Endothelial cell (in vitro differentiated cells): ENCODE results near the gene FOSL1. TPM values are rescaled to one million over a fixed set of nuclear protein-coding genes. Genes with fewer than 3 reads are reported as not detected.

Source experiments
- DNase-seq: peaks from one replicate; pipeline ENCODE4 v3.0.0; 2021; ENCODE audit warnings: low spot score
- H3K27ac Mint-ChIP-seq: one replicate; pipeline ENCODE4 v1.8.0; 2021; ENCODE audit warnings: mixed read lengths, inconsistent platforms; ENCODE audit not compliant: unreplicated experiment
- H3K27me3 Mint-ChIP-seq: one replicate; pipeline ENCODE4 v1.8.0; 2021; ENCODE audit warnings: mild to moderate bottlenecking, moderate library complexity, mixed read lengths, inconsistent platforms; ENCODE audit not compliant: unreplicated experiment
- H3K36me3 Mint-ChIP-seq: one replicate; pipeline ENCODE4 v1.8.0; 2021; ENCODE audit warnings: mild to moderate bottlenecking, low read depth, mixed read lengths, inconsistent platforms; ENCODE audit not compliant: unreplicated experiment
- H3K4me1 Mint-ChIP-seq: one replicate; pipeline ENCODE4 v1.8.0; 2021; ENCODE audit warnings: mild to moderate bottlenecking, mixed read lengths, inconsistent platforms; ENCODE audit not compliant: unreplicated experiment
- H3K4me3 Mint-ChIP-seq: one replicate; pipeline ENCODE4 v1.8.0; 2021; ENCODE audit warnings: mild to moderate bottlenecking, mixed read lengths, inconsistent platforms; ENCODE audit not compliant: unreplicated experiment
- H3K9me3 Mint-ChIP-seq: one replicate; pipeline ENCODE4 v1.8.0; 2021; ENCODE audit warnings: mixed read lengths, inconsistent platforms; ENCODE audit not compliant: unreplicated experiment
- CTCF ChIP-seq: fragments of 200-600 bp; sonication (generic); IDR thresholded peaks from one replicate; pipeline ENCODE4 v1.5.0; 2021; ENCODE audit warnings: antibody characterized with exemption; ENCODE audit not compliant: unreplicated experiment
- total RNA-seq: library from RNA; stranded (reverse); fragmentation: NEBNext Ultra II Directional; extraction: Animal tissue kit (Norgen Biotek cat#: 25700); gene quantifications from one replicate; pipeline ENCODE4 v1.2.1, GENCODE V29; 2021; ENCODE audit not compliant: unreplicated experiment

Gene FOSL1
- total RNA-seq, 1 donor from 2014 or later: 1.3 TPM

- DNase-seq: no peak
Observed at GRCh38 chr11:65844231-65844872, 55.8 kb downstream of the FOSL1 start.

GRCh38 chr11:65843811-65844210, 56.4 kb downstream of the FOSL1 start:
- Mint-ChIP-seq H3K27me3 (peaks cover 7% of the 10 kb centered on the region), H3K27ac (no peak overlapping the region), H3K9me3 (no peaks in the 10 kb centered on the region), H3K4me3 (no peak overlapping the region), H3K36me3 (no peaks in the 10 kb centered on the region), H3K4me1 (no peaks in the 10 kb centered on the region)
- no peak for DNase-seq
- no peak for TF ChIP-seq CTCF

More at GRCh38 chr11:65844231-65844872, 55.8 kb downstream of the FOSL1 start:
- Mint-ChIP-seq H3K27me3 (peaks cover 9% of the 10 kb centered on the region), H3K27ac (no peak overlapping the region), H3K9me3 (no peaks in the 10 kb centered on the region), H3K4me1 (no peaks in the 10 kb centered on the region), H3K36me3 (no peaks in the 10 kb centered on the region), H3K4me3 (no peak overlapping the region)
- TF ChIP-seq CTCF: no peak

GRCh38 chr11:65842144-65842543, 58.0 kb downstream of the FOSL1 start:
- DNase-seq: no peak
- no peaks in the 10 kb centered on the region for H3K27me3 Mint-ChIP-seq
- no peaks in the 10 kb centered on the region for H3K4me1 Mint-ChIP-seq
- TF ChIP-seq CTCF: no peak
- no peak overlapping the region for H3K4me3 Mint-ChIP-seq
- H3K36me3 Mint-ChIP-seq: no peaks in the 10 kb centered on the region
- no peaks in the 10 kb centered on the region for H3K9me3 Mint-ChIP-seq
- H3K27ac Mint-ChIP-seq: no peak overlapping the region

Other genes with a start within 250 kb of the FOSL1 start
- gene RELA, start 237.5 kb downstream of the FOSL1 start, total RNA-seq: 62.6 TPM
- gene KAT5, start 188.1 kb downstream of the FOSL1 start, total RNA-seq: 28.2 TPM
- gene RNASEH2C, start 179.6 kb downstream of the FOSL1 start, total RNA-seq: 38.6 TPM
- 3.4 TPM for gene AP5B1, start 119.4 kb downstream of the FOSL1 start, total RNA-seq
- gene OVOL1, start 113.3 kb downstream of the FOSL1 start, total RNA-seq: not detected
- 1.2 TPM for gene SNX32, start 66.4 kb downstream of the FOSL1 start, total RNA-seq
- gene CFL1, start 42.2 kb downstream of the FOSL1 start, total RNA-seq: 1,740 TPM
- gene MUS81, start 40.0 kb downstream of the FOSL1 start, total RNA-seq: 73.8 TPM
- gene EFEMP2, start 27.6 kb downstream of the FOSL1 start, total RNA-seq: 248 TPM
- not detected for gene CTSW, start 20.6 kb downstream of the FOSL1 start, total RNA-seq
- 75.6 TPM for gene FIBP, start 11.9 kb downstream of the FOSL1 start, total RNA-seq
- 90.7 TPM for gene CCDC85B, start 9.7 kb downstream of the FOSL1 start, total RNA-seq
- gene C11orf68, start 18.7 kb upstream of the FOSL1 start, total RNA-seq: 31.1 TPM
- 79.6 TPM for gene DRAP1, start 19.0 kb upstream of the FOSL1 start, total RNA-seq
- gene TSGA10IP, start 45.1 kb upstream of the FOSL1 start, total RNA-seq: not detected
- gene SART1, start 61.3 kb upstream of the FOSL1 start, total RNA-seq: 46.5 TPM
- gene EIF1AD, start 101.8 kb upstream of the FOSL1 start, total RNA-seq: 34.9 TPM
- 163 TPM for gene BANF1, start 102.1 kb upstream of the FOSL1 start, total RNA-seq
- gene CST6, start 111.6 kb upstream of the FOSL1 start, total RNA-seq: not detected
- not detected for gene CATSPER1, start 126.1 kb upstream of the FOSL1 start, total RNA-seq
- 0.87 TPM for gene GAL3ST3, start 148.8 kb upstream of the FOSL1 start, total RNA-seq
- gene SF3B2, start 152.0 kb upstream of the FOSL1 start, total RNA-seq: 174 TPM
- gene PACS1, start 169.9 kb upstream of the FOSL1 start, total RNA-seq: 114 TPM